SU-DHL-6 (cell line): ENCODE measurements around the gene TMEM171.

ENCODE experiments used
- CTCF ChIP-seq: fragments of 200-600 bp; sonication (generic); IDR thresholded peaks from one replicate; pipeline ENCODE4 v1.5.1; 2017; ENCODE audit warnings: antibody characterized with exemption, mild to moderate bottlenecking, low read length, moderate library complexity; ENCODE audit not compliant: insufficient read depth, poor library complexity, severe bottlenecking
- EZH2phosphoT487 ChIP-seq: fragments of 200-600 bp; sonication (generic), shearing (Covaris generic); conservative IDR thresholded peaks from 2 replicates; pipeline ENCODE4 v1.6.1; 2018; ENCODE audit warnings: mild to moderate bottlenecking, antibody characterized with exemption, low read length, moderate library complexity, mixed read lengths

DNA sequence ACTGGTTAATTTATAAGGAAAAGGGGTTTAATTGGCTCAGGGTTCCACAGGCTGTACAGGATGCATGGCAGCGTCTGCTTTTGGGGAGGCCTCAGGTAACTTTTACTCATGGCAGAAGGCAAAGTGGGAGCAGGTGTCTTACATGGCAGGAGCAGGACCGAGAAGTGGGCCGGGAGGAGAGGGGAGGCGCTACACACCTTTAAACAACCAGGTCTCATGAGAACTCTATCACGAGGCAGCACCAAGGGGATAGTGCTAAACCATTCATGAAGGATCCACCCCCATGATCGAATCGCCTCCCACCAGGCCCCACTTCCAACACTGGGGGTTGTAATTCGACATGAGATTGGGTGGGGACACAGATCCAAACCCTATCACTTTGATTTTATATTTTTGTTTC is 21.7 kb downstream of the TMEM171 start:
- TF ChIP-seq CTCF, result no peak
- TF ChIP-seq EZH2phosphoT487, result no peak
